ENCODE measurements around the gene MSMB.

MSMB gene

DNA sequence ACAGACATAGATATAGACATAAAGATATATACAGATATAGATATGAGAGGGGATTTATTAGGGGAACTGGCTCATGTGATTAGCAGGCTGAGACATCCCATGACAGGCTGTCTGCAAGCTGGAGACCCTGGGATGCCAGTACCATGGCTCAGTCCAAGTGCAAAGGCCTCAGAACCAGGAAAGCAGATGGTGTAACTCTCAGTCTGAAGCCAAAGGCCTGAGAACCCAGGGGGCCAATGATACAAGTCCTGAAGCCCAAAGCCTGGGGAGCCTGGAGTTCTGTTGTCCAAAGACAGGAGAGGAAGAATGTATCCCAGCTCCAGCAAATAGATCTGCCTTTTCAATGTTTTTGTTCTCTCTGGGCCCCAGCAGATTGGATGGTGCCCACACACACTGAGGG lies 21.1 kb downstream of the MSMB start:
- DNase-seq (ENCODE audit: low read depth) = no peak
- TF ChIP-seq, protein P1, sequence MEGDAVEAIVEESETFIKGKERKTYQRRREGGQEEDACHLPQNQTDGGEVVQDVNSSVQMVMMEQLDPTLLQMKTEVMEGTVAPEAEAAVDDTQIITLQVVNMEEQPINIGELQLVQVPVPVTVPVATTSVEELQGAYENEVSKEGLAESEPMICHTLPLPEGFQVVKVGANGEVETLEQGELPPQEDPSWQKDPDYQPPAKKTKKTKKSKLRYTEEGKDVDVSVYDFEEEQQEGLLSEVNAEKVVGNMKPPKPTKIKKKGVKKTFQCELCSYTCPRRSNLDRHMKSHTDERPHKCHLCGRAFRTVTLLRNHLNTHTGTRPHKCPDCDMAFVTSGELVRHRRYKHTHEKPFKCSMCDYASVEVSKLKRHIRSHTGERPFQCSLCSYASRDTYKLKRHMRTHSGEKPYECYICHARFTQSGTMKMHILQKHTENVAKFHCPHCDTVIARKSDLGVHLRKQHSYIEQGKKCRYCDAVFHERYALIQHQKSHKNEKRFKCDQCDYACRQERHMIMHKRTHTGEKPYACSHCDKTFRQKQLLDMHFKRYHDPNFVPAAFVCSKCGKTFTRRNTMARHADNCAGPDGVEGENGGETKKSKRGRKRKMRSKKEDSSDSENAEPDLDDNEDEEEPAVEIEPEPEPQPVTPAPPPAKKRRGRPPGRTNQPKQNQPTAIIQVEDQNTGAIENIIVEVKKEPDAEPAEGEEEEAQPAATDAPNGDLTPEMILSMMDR (IDR thresholded peaks at IDR 0.05; ENCODE audit: low read length, missing control alignments) = no peak
- H3K4me3 ChIP-seq (replicated peaks; ENCODE audit: low read depth, low read length) = no peak overlapping the region

DNA sequence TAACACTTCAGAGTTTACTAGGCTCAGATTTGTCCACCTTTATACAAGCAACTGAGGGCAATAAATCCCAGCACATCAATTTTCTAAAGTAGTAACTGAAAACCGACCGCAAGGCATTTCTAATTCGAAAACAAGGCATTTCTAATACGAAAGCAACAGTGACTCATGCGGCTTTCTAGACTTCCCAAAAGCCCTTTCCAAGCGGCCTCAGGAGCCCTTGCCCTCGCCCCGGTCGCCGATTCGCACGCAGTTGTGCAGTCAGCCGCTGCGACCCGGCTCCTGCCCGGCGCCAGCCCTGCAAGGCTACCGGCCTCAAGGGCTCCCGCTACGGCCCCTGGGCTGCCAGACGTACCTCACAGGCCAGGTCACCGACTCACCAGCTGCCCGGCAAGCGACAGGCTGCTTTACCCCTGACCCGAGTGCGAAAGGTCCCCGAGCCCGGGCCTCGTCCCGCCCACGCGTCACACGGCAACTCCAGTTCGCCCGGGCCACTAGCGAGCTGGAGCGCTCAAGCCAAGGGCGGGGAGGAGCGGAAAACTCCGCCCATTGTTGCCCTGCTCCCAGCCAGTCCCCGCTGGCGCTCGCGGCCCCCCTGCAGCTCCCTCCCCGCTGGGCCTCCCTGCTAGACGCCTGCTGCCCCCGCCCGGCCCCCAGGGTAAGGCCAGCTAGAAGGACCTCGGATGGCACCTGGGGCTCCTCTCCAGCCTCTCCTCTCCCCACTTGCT lies 22.9 kb downstream of the MSMB start:
- TF ChIP-seq, protein P1 (IDR thresholded peaks at IDR 0.05; ENCODE audit: low read length, missing control alignments) = no peak
- DNase-seq (ENCODE audit: low read depth) = peak; percentile 92
- H3K4me3 ChIP-seq (replicated peaks; ENCODE audit: low read depth, low read length) = peak overlapping the region; percentile 65

DNA sequence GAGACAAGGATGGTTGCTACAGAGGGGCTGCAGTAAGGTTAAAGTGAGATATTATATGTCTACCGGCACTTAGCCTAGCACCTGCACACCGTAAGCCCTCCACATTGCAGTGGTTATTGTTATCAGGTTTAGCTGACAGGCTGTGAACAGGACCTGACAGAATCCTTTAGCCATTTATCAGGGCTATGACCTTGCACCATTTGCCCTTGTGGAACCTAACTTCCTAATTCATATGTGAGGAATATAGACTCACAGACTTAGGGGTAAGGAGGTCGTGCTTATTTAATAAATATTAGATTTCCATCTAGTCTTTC lies 25.8 kb downstream of the MSMB start:
- TF ChIP-seq, protein P1 (IDR thresholded peaks at IDR 0.05; ENCODE audit: low read length, missing control alignments) = no peak
- DNase-seq (ENCODE audit: low read depth) = no peak
- no peak overlapping the region for H3K4me3 ChIP-seq (replicated peaks; ENCODE audit: low read depth, low read length)

DNA sequence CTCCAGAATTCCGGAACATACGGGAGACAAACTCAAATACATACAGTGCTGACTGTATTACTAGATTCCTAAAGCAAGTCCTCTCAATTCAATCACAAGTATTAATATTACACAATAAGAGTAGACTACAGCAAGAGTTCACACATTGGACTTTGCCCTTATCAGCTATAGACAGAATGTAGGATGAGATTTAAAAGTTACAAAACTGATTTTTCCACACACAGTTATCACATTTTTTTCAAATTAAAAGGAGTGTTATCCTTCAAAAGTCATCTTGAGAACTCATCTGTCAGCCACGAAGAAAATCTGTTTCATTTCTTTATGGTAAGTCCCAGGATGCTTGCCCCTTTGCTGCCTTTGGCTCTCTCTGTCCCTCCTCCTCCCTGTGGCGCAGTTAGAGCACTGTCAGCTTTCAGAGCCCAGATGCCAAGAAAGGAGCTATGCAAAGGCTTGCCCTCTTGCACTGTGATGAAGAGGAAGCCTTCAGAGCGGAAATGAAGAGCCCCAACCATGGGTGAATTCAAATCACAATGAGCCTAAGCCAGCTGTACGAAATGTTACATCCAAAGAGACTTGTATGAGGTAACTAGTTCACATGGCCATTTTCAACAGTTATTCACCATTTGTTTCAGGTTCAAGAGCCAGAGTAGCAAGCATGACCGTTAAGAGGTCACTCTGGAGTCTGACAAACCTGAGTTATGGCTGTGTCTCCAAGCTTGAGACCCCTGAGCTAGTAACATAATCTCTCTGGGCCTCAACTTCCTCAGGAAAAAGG lies 26.3 kb downstream of the MSMB start:
- TF ChIP-seq, protein P1 (IDR thresholded peaks at IDR 0.05; ENCODE audit: low read length, missing control alignments) = no peak
- peak; percentile 26 for DNase-seq (ENCODE audit: low read depth)
- no peak overlapping the region for H3K4me3 ChIP-seq (replicated peaks; ENCODE audit: low read depth, low read length)

DNA sequence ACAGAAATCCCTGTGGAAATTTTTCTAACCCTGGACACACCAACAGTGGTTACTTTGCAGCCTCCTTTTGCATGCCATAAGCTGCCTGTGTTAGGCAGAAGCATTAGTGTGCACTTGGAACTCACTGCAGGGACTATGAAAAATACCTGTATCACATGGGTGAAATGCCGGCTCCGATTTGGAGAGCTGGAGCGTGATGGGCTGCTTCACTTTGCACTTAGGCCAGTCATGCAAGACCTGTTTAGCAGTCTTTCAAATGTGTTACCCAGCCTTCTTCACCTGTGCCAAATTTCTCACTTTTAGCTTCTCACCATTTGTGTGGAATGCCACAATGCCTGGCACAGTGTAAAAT lies 26.9 kb downstream of the MSMB start:
- no peak for DNase-seq (ENCODE audit: low read depth)
- no peak overlapping the region for H3K4me3 ChIP-seq (replicated peaks; ENCODE audit: low read depth, low read length)
- TF ChIP-seq, protein P1 (IDR thresholded peaks at IDR 0.05; ENCODE audit: low read length, missing control alignments) = no peak

DNA sequence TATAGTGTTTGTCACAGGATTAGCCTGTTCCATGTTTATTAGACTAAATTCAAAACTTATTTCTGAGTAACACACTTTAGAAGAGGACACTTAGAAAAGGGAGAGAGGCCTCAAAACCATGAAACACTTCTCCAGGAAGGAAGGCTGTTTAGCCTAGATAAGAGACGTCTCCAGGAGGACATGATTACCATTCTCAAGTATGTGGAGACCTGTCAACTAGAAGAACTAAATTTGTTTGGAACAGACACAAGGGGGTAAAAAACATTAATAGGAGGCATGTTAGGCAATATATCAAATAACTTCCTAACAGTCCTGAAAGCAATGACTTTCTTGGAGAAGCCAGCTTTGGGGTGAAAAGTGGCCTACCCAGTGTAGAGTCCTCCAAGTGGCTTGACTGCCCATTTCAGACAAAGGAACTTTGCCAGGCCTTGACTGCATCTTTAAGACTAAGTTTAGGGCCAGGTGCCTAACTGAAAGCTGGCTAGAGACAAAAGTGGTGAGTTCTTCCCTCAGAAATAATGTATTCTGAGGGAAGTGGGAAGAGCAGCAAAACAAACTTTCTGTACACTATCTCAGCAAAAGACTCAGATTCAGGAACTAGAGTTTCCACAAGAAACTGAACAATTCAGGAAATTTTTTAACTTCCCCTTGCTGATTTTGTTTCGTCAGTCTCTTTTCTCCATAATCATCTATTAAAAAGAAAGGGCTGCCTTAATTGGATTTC lies 27.5 kb downstream of the MSMB start:
- peak; percentile 59 for DNase-seq (ENCODE audit: low read depth)
- no peak overlapping the region for H3K4me3 ChIP-seq (replicated peaks; ENCODE audit: low read depth, low read length)
- TF ChIP-seq, protein P1 (IDR thresholded peaks at IDR 0.05; ENCODE audit: low read length, missing control alignments) = no peak

Measured in fibroblast of pulmonary artery (primary cell).